ENCODE data around the gene RERE. TPM values are rescaled to one million over a fixed set of nuclear protein-coding genes. Genes with fewer than 3 reads are reported as not detected.
A peak's percentile ranks its signal among the peaks of the same experiment; 100 is the strongest.
"Not testable (repeated sequence)": the region's sequence is repeated elsewhere in the genome, so short reads cannot be mapped to it uniquely, and the experiment has no call there.

Gene RERE
- total RNA-seq, 1 donor from 2014 or later: 114 TPM

DNA sequence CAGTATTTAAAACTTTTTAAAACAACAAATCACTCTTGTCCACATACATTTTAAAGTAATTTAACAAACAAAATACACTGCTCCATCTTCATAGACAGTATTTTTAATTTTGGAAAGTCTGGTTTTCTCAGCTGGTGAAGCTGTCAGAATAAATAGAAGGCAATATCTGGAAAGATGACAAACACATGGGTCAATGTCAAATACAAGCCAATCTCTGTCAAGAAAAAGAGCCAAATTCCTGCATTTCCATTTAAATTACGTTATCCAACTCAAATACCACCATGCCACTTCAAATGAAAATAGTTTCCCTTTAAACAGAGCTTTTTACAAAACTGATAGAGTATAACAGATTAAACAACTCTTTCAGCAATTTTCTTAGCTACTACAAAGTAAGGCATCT, 176.5 kb downstream of the RERE start:
- ATAC-seq (ENCODE audit: poor library complexity) (no peak), DNase-seq (no peak)
- intact Hi-C loops (cut with DNase I): no loop called here

DNA sequence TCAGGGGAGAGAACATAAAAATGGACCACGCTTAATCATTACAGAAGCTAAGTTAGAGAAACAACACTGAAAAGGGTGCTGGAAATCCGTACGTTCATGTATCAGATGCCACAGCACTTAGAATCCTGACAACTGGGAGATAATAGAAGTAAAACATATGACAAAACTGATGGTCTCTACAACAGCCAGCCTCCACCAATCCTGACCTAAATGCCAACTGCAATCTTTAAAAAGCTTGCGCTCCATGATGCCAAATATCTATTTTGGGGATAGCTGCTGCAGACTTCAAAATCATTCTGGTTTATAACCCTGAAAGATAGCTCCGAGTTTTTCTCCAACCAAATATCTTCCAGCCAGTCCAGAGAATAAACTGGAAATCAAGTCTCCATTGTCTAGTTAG, 178.3 kb downstream of the RERE start:
- DNase-seq (no peak), ATAC-seq (ENCODE audit: poor library complexity) (peak; percentile 63)
- intact Hi-C loops (cut with DNase I): no loop called here

DNA sequence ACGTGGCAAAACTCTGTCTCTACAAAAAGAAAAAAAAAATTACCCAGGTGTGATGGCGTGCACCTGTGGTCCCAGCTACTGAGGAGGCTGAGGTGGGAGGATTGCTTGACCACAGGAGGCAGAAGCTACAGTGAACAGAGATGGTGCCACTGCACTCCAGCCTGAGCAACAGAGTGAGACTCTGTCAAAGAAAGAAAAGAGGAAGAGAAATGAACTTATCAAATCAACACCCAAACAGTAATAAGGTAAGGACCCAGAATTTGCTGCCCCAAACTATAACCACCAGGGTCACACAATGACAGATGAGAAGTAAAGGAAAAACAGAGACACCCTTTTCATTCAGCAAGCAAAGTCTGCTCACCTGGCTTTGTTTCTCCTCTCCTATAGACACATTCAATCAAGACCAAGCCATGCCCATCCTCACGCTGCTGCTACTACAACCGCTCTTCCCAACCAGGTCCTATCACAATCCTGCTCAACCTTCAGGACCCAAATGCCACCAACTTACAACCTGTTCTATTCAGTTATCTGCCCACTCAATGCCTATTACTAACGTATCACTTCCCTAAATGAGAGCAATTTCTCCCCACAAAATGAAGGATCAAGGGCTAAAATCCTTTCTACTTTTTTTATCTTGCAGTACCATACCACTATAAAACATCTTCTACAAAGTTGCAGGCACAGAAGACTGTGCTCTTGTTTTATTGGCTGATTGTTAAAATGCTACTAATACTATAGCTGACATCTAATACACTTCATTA, 183.5 kb downstream of the RERE start:
- ATAC-seq (ENCODE audit: poor library complexity) (no peak), DNase-seq (no peak)
- intact Hi-C loops (cut with DNase I): no loop called here

DNA sequence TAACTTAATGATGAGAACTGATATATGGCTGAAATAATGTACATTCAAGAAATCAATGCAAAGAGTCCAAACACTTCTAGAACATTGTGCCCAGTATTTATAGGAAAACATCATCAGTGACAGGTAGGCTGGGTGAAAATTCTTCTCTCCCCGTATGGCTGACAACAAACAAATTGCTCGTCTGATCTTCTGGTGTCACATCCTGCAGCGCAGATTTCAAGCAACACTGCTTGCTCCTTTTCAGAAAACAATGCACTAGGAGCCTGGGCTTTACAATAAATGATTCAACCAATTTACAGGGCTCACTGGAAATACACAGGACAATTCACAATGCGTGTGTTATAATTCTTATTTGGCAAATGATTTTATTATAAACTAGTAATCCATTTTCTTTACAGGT, 185.3 kb downstream of the RERE start:
- ATAC-seq (ENCODE audit: poor library complexity): no peak
- no peak for DNase-seq
- intact Hi-C loops (cut with DNase I): no loop called here

DNA sequence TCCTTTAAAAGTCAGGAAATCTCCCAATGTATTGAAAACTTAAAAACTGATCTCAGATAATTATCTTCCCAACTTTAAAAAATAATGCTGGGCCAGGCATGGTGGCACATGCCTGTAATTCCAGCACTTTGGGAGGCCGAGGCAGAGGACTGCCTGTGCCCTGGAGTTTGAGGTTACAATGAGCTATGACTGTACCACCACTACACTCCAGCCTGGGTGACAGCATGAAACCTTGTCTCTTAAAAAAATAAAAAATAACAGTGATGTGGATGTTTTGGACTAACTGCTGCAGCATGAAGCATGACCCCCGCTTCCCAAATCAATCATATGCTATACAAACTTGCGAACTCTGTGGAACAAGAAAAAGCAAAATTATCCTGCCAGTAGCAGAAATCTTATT, 186.3 kb downstream of the RERE start:
- ATAC-seq (ENCODE audit: poor library complexity) (peak; percentile 47), DNase-seq (no peak)
- intact Hi-C loops (cut with DNase I): no loop called here

DNA sequence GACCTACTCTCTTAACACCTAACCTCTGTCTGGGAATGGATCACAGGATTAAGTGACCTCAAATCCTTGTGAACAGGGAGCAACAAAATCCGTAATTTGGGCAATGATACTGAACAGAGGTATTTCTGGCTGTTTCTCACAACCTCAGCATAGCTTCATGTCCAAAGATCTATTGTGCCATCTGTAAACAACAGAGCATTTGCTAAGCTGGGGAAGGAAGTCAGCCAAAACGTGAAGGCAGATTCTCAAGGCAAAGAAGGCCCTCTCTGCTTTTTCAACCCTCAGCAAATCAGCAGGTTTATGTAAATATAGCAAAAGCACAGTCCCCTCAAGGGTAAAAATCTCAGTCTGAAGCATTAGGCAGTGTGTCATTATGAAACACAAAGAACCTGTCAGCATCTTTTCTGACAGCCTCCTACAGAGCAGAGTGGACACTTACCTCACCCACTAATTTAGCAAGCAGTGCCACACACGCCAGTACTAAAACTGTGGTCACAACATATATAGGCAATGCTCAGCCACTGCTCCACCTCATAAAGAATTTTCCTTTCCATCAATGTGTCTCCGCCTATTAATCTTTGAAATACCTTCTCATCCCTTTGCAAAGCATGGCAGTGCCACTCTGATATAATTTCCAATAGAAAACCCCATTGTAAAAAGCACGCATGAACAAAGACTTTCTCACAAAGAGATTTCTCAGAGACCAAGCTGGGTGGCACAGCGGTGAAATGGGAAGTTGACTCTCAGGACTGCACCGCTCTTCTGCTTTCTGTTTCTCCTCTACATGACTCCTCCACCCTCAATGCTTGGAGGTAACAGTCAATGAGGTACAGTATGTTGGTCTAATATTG, 188.0 kb downstream of the RERE start:
- DNase-seq: no peak
- intact Hi-C loops (cut with DNase I): no loop called here
- peak; percentile 82 for ATAC-seq (ENCODE audit: poor library complexity)

DNA sequence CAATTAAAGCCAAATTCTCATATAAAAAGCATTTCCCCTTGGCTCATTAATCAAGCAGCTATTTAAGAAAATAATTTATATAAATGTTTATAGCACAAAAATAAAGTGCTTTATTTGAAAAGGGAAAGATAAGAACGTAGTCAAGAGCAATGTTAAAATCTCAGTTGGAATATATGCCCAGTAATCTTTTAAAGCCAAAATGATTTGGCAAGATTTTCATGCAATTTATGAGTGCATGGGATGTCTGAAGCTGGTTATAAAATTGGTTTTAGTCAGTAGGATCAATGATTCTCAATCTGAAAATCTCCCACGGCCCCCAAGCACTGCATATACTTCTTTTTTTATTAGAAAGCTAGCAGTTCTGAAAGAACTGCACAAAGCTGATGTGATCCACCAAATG, 188.8 kb downstream of the RERE start:
- DNase-seq: no peak
- ATAC-seq (ENCODE audit: poor library complexity): no peak
- intact Hi-C loops (cut with DNase I): no loop called here

DNA sequence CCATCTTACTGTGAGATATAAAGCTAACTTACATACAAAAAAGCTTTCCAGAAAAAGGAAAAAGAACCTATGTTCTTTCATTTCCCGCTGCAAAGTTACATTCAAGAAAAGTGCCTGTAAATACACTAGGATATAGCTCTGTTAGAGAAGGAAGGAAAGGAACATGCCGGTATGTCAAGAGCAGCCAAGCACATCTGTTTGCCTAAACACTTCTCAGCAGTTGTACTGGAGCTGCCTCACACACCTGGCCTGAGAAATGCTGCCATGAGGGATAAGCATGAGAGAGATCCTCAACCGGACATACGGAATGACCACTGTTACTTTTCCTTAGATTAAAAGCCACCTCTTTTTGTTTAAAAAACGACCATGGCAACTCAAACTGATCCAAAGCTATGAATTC, 189.7 kb downstream of the RERE start:
- no peak for DNase-seq
- ATAC-seq (ENCODE audit: poor library complexity): no peak
- intact Hi-C loops (cut with DNase I): no loop called here

DNA sequence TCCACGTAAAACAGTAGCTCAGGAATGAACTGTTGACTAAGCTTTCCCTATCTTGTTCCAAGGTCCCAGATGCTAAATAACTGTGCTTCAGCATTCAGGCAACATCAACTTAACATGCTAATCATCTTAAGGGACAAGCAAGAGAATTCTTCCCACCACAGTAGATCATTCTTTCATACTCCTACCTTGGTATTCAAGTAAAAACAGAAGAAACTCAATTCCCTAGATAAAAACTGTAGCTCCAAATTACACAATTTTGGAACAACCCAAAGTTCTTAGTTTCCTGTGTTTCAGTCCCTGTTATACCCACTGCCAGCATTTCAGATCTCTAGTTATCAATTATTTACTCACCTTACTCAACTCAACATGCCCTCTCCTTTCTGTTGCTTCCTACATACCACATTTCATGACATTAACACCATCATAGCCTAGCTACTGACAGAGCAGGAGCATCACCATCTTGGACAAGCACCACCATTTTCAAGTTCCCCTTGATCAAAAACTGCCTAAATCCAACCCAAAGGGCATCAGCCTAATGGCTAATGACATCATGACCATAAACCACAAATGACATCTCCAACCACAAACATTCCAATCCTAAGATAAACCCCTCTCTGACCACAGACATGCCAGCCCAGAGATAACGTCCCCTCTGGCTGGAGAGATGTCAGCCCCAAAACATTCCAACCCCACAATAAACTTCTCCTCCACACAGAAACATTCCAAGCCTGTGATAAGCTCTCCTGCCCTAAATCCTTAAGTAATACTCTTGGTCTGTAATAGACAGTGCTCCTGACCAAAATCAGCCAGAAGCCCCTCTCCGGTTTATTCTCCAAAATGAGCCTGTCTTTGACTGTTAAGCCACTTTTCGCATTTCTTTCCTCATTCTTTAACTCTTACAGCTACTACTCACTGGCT, 191.2 kb downstream of the RERE start:
- ATAC-seq (ENCODE audit: poor library complexity): no peak

DNA sequence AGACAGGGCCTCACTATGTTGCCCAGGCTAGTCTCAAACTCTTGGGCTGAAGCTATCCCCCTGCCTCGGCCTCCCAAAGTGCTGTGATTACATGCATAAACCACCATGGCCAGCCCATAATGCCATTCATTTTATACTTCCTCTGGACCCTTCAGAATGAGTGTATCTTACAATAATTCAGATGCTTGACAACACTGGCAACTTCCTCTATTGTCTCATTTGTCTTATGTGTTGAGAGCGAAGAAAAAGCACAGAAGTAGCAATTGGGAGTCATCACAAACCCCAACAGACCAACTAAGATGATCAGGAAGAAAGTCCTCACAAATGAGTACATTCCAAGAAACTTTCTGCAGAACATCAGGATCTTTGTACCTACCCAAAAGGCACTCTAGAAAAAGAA, 191.9 kb downstream of the RERE start:
- intact Hi-C loops (cut with DNase I): no loop called here
- ATAC-seq (ENCODE audit: poor library complexity) (no peak), DNase-seq (no peak)

More for the DNA sequence above, 191.2 kb downstream of the RERE start:
- intact Hi-C loops (cut with DNase I): no loop called here
- DNase-seq: no peak

DNA sequence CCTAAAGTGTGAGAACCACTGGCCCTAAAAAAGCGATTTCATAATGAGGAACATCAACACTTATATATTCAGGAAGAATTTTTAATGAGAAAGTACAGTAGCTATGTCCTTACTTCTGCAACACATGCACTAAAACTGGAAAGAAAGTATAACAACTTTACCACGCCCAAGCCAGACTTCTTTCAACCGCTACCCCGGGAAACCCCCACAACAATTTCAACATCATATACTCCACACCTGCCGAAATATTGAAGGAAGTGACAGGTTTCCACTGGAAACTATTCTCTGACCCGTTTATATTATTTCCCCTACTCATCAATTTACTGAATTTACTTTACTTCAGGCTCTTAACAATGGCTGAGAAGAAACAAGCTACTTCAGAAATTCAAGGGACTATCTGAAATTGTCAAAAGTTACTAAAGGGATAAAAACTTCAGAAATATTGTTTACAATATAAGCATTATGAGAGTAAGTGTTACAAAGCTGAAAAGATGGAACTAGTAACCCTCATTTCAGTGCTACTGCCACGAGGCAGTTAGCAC, 193.7 kb downstream of the RERE start:
- DNase-seq; ATAC-seq (ENCODE audit: poor library complexity); intact Hi-C loops (cut with DNase I): not testable (repeated sequence)

DNA sequence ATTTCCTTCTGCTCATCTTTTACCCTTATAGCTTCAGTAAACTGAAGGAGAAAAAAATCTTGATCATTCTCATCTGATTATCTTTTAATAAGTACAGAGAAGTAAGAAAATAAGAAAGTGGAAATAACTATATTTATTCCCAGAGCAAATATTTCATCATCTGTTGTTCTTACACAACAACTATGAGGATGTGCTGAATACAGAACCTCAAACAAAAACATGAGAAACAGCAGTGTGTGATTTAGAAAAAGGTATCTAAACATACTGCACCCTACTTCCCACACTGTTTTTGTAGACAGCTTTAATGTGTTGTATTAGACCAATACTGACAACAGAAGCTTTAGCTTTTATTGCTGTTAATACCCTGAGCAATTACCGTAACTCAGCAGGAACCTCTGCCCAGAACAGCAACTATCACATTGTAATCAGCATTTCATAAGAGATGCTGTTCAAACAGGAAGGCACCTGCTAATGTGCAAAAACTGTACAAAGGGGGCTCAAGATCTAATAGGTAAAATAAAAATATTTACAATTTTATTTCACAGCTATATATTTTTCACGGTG, 195.6 kb downstream of the RERE start:
- ATAC-seq (ENCODE audit: poor library complexity); DNase-seq; intact Hi-C loops (cut with DNase I): not testable (repeated sequence)

DNA sequence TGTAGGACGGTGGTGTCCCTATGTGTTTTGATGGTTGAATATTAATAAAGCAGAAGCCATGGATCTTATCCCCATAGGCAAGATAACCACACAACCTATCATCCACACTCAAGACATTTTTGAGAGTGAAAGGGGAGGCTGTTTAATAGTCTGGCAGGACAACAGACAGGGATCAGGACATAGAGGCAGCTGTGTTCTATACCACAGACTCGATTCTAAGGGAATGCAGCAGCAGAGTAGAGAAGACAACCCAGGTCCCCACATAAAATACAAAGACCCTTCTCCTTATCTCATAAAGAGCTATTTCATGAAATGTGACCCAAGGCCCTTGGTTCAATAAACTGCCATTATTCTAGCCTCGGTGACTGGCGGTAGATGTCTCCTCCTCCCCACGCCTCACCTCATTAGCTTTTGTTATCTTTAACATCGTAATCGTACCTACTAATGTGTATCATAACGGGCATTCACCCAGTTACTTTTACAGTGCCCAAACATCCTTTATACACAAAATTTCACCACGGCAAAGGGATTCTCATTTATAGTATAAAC, 196.3 kb downstream of the RERE start:
- DNase-seq; intact Hi-C loops (cut with DNase I); ATAC-seq (ENCODE audit: poor library complexity): not testable (repeated sequence)

DNA sequence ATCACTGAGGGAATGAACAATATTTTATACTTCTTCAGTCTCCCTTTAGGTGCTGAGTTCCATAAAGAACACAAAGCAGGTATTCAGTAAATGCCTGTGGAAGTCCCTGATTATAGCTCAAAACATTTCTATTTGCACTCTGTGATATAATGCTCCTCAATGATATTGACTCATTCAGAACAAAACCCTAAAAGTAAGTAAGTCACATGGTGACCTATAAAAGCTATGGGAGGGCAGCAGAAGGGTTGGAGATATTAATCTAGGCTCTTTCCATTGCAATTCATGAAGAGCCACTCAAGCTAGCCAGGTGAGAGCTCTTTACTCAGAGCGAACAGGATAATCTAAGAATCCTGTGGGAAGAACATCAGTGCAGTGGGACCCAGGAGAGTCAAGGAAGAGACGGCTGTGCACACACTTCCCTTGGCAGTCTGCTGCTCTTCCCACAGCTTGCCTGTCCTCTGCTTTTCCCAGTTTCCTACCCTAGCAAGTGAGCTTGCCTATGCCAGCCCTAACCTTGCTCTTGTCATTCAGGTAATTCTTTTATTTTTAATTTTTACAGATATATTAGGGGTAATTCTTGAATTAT, 197.4 kb downstream of the RERE start:
- not testable (repeated sequence) for ATAC-seq (ENCODE audit: poor library complexity)

DNA sequence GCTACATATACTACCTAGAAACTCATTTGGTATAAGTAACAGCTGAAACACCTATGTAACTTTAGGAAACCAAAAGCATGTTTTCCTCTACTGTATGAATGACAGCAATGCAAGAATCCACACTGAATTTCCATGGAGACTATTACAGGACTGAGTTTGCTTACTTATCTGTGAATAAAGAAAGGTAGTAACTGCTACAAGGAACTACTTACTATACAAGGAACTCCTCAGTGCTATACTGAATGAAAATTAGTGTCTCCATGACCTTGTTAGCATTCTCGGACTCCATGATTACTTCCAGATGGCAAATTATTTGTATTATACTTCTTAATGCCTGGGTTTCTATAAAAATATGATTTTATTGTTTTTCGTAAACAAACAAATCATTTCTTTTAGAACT, 198.0 kb downstream of the RERE start:
- DNase-seq; ATAC-seq (ENCODE audit: poor library complexity); intact Hi-C loops (cut with DNase I): not testable (repeated sequence)

More for the DNA sequence above, 197.4 kb downstream of the RERE start:
- DNase-seq; intact Hi-C loops (cut with DNase I): not testable (repeated sequence)

DNA sequence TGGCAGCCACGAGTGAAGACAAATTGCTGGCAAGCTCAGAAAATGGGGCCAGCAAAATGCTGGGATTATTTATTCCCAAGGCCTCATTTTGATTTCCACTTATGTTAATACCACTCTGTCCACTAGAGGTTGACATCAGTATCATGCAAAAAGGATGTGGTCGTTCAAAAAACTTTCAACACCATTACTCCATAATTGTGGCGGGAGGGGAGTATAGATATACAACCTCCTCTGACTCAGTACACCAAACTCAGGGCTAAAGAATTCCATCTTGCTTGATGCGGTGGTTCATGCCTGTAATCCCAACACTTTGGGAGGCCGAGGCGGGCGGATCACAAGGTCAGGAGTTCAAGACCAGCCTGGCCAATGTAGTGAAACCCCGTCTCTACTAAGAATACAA, 200.6 kb downstream of the RERE start:
- ATAC-seq (ENCODE audit: poor library complexity); intact Hi-C loops (cut with DNase I); DNase-seq: not testable (repeated sequence)

DNA sequence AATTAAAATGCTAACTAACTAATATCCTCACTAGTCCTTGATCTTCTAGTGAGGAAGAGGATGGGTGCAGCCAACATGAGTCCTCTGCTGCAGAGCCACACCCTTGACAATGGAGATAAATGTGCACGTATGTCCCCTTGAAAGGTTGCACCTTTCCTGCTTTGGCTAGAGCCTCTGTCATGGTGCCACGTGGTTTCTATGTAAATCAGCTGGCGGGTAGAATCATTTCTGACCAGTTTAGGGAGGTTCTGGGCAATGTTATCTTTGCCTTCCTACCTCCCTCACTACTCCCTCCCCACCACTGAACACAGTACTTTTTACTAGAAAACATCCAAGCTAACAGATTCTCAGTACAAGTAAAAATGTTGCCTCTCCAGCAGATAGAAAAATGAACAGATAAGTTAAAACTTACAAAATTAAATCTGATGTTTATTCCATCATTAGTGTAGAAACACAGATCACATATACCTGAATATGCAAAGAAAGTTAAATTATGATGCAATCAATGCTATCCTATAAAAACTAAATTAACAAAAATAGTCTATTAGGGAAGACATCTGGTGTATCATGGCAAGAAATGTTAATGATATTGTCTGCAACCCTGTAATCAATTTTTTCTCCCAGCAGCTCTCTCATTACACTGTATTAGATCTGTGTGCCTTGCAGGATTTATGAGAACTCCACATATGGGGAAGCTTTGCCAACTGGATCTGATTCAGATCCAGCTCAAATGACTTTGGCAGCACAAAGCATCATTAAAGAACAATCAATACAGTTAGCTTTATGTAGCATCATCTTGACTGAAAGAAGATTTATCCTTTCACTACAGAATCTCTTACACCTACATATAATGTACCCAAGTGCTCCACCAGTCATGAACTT, 205.6 kb downstream of the RERE start:
- DNase-seq; intact Hi-C loops (cut with DNase I); ATAC-seq (ENCODE audit: poor library complexity): not testable (repeated sequence)
